Caco-2 (cell line): Measurements from ENCODE around the gene PBX1. TPM values are rescaled to one million over a fixed set of nuclear protein-coding genes. Genes with fewer than 3 reads are reported as not detected.

Experiments
- BruUV-seq: library from RNA; stranded (reverse); fragments of 400-500 nt; replicated peaks from 2 replicates; lab custom pipeline; 2021; lab: Mats Ljungman, UMichigan
- CTCF ChIA-PET: fragments of 300-600 bp; sonication (Branson Sonifier 250); formaldehyde crosslinking; loops from one replicate; lab custom pipeline; 2022; ENCODE audit warnings: antibody characterized with exemption; lab: Charles Lee
- POLR2A ChIA-PET: fragments of 300-600 bp; sonication (Branson Sonifier 250); formaldehyde crosslinking; loops from one replicate; lab custom pipeline; 2022; ENCODE audit warnings: antibody characterized with exemption; lab: Charles Lee
- DNase-seq, 2 experiments: peaks; one replicate each; pipeline versions ENCODE4 v3.0.0 to v3.0.0-alpha.2; 2020 to 2022
- H3K27me3 ChIP-seq: replicated peaks from 2 replicates; pipeline ENCODE4 v1.6.0; 2011; ENCODE audit warnings: low read length; ENCODE audit not compliant: control insufficient read depth, insufficient read depth
- H3K36me3 ChIP-seq: 2 replicates; pipeline ENCODE4 v1.5.1; 2011; ENCODE audit warnings: low read length; ENCODE audit not compliant: control insufficient read depth, insufficient read depth
- H3K4me1 ChIP-seq: fragments of 250-450 bp; sonication (Bioruptor Pico); 2 replicates; pipeline ENCODE4 v1.5.1; 2020; ENCODE audit warnings: mild to moderate bottlenecking
- H3K4me3 ChIP-seq: 2 replicates; pipeline ENCODE4 v1.5.1; 2011; ENCODE audit warnings: low read depth, mild to moderate bottlenecking, control low read depth, low read length
- H3K9me3 ChIP-seq: fragments of 250-450 bp; sonication (Bioruptor Pico); 2 replicates; pipeline ENCODE4 v1.5.1; 2020; ENCODE audit warnings: mild to moderate bottlenecking, moderate library complexity
- H3K27ac Mint-ChIP-seq: one replicate; pipeline ENCODE4 v1.8.0; 2022; ENCODE audit warnings: mixed read lengths; ENCODE audit not compliant: unreplicated experiment
- H3K27me3 Mint-ChIP-seq: one replicate; pipeline ENCODE4 v1.8.0; 2022; ENCODE audit warnings: mixed read lengths; ENCODE audit not compliant: insufficient read depth, unreplicated experiment
- H3K36me3 Mint-ChIP-seq: one replicate; pipeline ENCODE4 v1.8.0; 2022; ENCODE audit warnings: mild to moderate bottlenecking, mixed read lengths; ENCODE audit not compliant: insufficient read depth, unreplicated experiment
- H3K4me1 Mint-ChIP-seq: one replicate; pipeline ENCODE4 v1.8.0; 2022; ENCODE audit warnings: low read depth, mixed read lengths; ENCODE audit not compliant: unreplicated experiment
- H3K4me3 Mint-ChIP-seq: one replicate; pipeline ENCODE4 v1.8.0; 2022; ENCODE audit warnings: mild to moderate bottlenecking, moderate library complexity, mixed read lengths; ENCODE audit not compliant: unreplicated experiment
- H3K9me3 Mint-ChIP-seq: one replicate; pipeline ENCODE4 v1.8.0; 2022; ENCODE audit warnings: mixed read lengths; ENCODE audit not compliant: unreplicated experiment
- intact Hi-C: fragments of 100-400 bp; cut with micrococcal nuclease; formaldehyde crosslinking; loops from one replicate; pipeline ENCODE4 v1.10.0; 2022; ENCODE audit not compliant: unreplicated experiment
- total RNA-seq: library from RNA; stranded (reverse); gene quantifications from 2 replicates; pipeline ENCODE4 v1.2.3, GENCODE V29; 2022
- TF ChIP-seq, protein P1 (sequence below), 2 experiments: fragments of 200-600 bp in 1 of 2; IDR thresholded peaks; 1 replicate in 1 of 2; 2 replicates in 1 of 2; pipeline versions ENCODE4 v1.5.1 to v1.8.0; 2011 to 2022; ENCODE audit warnings: antibody characterized with exemption in 1 of 2, control low read depth in 1 of 2, inconsistent platforms in 1 of 2, low read depth in 1 of 2, low read length in 1 of 2, mild to moderate bottlenecking in 1 of 2, moderate library complexity in 1 of 2; ENCODE audit not compliant: insufficient read depth in 1 of 2, severe bottlenecking in 1 of 2, unreplicated experiment in 1 of 2

The PBX1 gene
- total RNA-seq, 1 experiment from 2014 or later = 103 TPM

DNA sequence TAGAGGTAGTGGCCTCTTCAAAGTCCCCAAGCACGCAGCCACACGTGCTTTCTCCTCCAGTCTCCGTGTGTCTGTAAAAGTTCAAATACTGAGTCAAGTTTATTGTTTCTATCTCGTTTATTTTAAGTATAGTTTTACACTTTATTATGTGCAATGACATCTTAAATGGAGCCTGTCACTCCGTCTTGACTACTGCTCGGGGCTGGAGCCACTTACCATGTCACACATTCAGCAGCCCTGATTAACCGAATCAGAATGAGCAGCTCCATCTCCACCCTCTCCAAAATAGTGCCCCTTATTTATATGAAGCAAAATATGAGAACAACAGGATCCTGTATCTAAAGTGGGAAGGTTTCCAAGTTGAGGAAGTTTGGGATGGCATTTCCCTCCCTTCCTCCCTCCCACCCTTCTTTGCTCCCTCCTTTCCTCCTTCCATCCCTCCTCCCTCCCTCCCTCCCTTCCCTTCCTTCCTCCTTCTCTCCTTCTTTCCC is 201.0 kb downstream of the PBX1 start:
- H3K27me3 Mint-ChIP-seq = no peaks in the 10 kb centered on the region
- no peaks in the 10 kb centered on the region for H3K36me3 Mint-ChIP-seq
- ChIA-PET CTCF (no interaction called here), POLR2A (no interaction called here)
- intact Hi-C loops = no loop called here
- no peaks in the 10 kb centered on the region for H3K9me3 Mint-ChIP-seq
- no peak for DNase-seq
- peaks cover 8% of the 10 kb centered on the region for H3K4me1 Mint-ChIP-seq
- H3K4me3 Mint-ChIP-seq = no peak overlapping the region
- peaks cover 6% of the 10 kb centered on the region; the same call in 1 of the 2 replicates for H3K4me1 ChIP-seq
- no peaks in the 10 kb centered on the region for H3K27me3 ChIP-seq
- no TSS peak for BruUV-seq
- TF ChIP-seq, protein P1, sequence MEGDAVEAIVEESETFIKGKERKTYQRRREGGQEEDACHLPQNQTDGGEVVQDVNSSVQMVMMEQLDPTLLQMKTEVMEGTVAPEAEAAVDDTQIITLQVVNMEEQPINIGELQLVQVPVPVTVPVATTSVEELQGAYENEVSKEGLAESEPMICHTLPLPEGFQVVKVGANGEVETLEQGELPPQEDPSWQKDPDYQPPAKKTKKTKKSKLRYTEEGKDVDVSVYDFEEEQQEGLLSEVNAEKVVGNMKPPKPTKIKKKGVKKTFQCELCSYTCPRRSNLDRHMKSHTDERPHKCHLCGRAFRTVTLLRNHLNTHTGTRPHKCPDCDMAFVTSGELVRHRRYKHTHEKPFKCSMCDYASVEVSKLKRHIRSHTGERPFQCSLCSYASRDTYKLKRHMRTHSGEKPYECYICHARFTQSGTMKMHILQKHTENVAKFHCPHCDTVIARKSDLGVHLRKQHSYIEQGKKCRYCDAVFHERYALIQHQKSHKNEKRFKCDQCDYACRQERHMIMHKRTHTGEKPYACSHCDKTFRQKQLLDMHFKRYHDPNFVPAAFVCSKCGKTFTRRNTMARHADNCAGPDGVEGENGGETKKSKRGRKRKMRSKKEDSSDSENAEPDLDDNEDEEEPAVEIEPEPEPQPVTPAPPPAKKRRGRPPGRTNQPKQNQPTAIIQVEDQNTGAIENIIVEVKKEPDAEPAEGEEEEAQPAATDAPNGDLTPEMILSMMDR (IDR thresholded peaks at IDR 0.05; ENCODE audit: insufficient read depth in 1 of 2, low read depth in 1 of 2, low read length in 1 of 2, severe bottlenecking in 1 of 2, unreplicated experiment in 1 of 2) = no peak
- H3K4me3 ChIP-seq = no peak overlapping the region
- no peaks in the 10 kb centered on the region for H3K9me3 ChIP-seq
- no peaks in the 10 kb centered on the region for H3K36me3 ChIP-seq
- H3K27ac Mint-ChIP-seq = no peak overlapping the region

DNA sequence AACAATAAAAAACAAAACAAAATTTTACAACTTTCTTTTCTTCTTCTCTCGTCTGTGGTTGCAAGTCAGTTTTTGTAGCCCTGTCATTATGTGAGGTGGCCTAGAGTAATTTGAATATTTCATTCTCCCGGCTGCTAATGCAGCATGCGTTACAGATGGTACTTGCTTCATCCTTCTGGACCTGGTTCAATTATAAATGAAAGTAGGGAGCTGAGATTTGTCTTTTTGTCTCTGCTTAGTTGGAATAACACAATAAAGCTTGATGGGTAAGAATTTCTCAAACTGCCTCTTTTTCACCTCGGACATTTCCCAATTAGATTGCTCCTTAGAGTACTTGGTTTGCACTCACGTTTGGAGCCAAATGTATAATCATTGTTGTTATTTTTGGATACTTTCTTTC is 201.6 kb downstream of the PBX1 start:
- no peak for DNase-seq
- Mint-ChIP-seq H3K27me3 (no peaks in the 10 kb centered on the region), H3K27ac (no peak overlapping the region), H3K4me3 (no peak overlapping the region), H3K36me3 (no peaks in the 10 kb centered on the region), H3K9me3 (no peaks in the 10 kb centered on the region), H3K4me1 (peaks cover 8% of the 10 kb centered on the region)
- TF ChIP-seq, protein P1 (IDR thresholded peaks at IDR 0.05; ENCODE audit: insufficient read depth in 1 of 2, low read depth in 1 of 2, low read length in 1 of 2, severe bottlenecking in 1 of 2, unreplicated experiment in 1 of 2) = no peak
- no peak overlapping the region for H3K4me3 ChIP-seq
- H3K4me1 ChIP-seq = peaks cover 6% of the 10 kb centered on the region; the same call in 1 of the 2 replicates
- no peaks in the 10 kb centered on the region for H3K36me3 ChIP-seq
- H3K9me3 ChIP-seq = no peaks in the 10 kb centered on the region
- no peaks in the 10 kb centered on the region for H3K27me3 ChIP-seq
- ChIA-PET CTCF (no interaction called here), POLR2A (no interaction called here)
- no TSS peak for BruUV-seq
- intact Hi-C loops = no loop called here

DNA sequence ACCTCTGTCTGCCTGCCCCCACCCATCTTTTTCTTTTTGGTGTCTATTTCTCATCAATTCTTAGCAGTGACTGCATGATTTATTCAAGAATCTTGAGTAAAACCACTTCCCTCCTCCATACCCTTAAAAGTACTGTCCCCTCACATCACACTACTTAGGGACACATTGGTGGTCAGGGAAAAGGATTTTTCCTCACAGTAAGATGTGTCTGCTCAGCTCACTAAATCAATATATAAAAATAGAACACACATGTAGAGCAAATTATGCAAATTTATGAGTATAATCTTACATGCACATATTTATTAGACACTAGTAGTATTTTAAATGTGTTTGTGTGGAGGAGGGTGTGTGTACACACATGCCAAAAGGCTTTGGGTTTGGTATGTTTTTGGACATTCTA is 202.0 kb downstream of the PBX1 start:
- ChIA-PET CTCF (no interaction called here), POLR2A (no interaction called here)
- H3K4me3 Mint-ChIP-seq = no peak overlapping the region
- intact Hi-C loops = no loop called here
- no peaks in the 10 kb centered on the region for H3K27me3 Mint-ChIP-seq
- Histone ChIP-seq H3K36me3 (no peaks in the 10 kb centered on the region), H3K9me3 (no peaks in the 10 kb centered on the region), H3K4me3 (no peak overlapping the region), H3K4me1 (peaks cover 7% of the 10 kb centered on the region; the same call in 1 of the 2 replicates), H3K27me3 (no peaks in the 10 kb centered on the region)
- no peaks in the 10 kb centered on the region for H3K9me3 Mint-ChIP-seq
- peaks cover 8% of the 10 kb centered on the region for H3K4me1 Mint-ChIP-seq
- H3K27ac Mint-ChIP-seq = no peak overlapping the region
- DNase-seq = no peak
- BruUV-seq = no TSS peak
- TF ChIP-seq, protein P1 (IDR thresholded peaks at IDR 0.05; ENCODE audit: insufficient read depth in 1 of 2, low read depth in 1 of 2, low read length in 1 of 2, severe bottlenecking in 1 of 2, unreplicated experiment in 1 of 2) = no peak
- no peaks in the 10 kb centered on the region for H3K36me3 Mint-ChIP-seq
